ENCODE results near the gene CHID1.

Gene CHID1

GRCh38 chr11:819129-819931 lies 91.3 kb downstream of the CHID1 start:
- DNase-seq, result peak; percentile 87

GRCh38 chr11:818396-819128 lies 92.0 kb downstream of the CHID1 start, which contains the start of gene PNPLA2:
PNPLA2 (plus strand) TSS chr11:818914; CDS start chr11:819719, 805 bp downstream.
- no peak for DNase-seq
